Iris pigment epithelial cell (primary cell): ENCODE measurements around the gene SPANXN2.
"Not testable (repeated sequence)": the region's sequence is repeated elsewhere in the genome, so short reads cannot be mapped to it uniquely, and the experiment has no call there.

Source experiments
- DNase-seq: peaks from one replicate; pipeline ENCODE4 v3.0.0-alpha.2; 2011; ENCODE audit warnings: low read depth

Gene SPANXN2, protein sequence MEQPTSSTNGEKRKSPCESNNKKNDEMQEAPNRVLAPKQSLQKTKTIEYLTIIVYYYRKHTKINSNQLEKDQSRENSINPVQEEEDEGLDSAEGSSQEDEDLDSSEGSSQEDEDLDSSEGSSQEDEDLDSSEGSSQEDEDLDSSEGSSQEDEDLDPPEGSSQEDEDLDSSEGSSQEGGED

DNA sequence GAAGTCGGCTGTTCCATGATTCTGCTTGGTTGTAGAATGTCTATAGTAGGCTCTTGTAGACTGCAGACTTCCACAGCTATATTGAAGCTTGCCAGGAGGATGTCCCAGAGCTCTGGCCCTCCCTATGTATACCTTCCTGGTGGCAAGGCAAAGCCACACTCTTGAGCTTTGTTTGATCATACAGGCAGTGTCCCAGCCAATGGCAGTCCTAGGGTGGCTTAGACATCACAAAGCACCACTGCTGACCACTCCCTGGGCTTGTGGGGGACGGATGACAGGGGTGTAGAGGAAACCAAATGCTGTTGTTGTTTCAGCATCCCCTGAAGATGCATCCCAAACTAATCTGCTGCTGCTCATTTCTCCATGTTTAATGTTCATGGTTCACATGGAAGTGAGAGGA lies at the start of gene SPANXN2:
SPANXN2 (minus strand) TSS at position 101 of the 400 bp plus-strand sequence; CDS start at position 17, 84 bp downstream.
- not testable (repeated sequence) for DNase-seq

DNA sequence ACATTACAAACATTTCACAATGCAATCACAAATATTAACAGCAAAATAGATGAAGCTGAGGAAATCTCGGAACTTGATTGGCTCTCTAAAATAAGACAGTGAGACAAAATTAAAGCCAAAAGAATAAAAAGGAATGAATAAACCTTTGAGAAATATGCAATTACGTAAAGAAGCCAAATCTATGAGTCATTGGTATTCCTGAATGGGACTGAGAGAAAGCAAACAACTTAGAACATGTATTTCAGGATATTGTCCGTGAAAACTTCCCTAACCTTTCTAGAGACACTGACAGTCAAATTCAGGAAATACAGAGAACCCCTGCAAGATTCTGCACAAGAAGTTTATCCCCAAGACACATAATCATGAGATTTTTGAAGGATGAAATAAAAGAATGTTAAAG lies 48.4 kb upstream of the SPANXN2 start:
- DNase-seq: no peak

DNA sequence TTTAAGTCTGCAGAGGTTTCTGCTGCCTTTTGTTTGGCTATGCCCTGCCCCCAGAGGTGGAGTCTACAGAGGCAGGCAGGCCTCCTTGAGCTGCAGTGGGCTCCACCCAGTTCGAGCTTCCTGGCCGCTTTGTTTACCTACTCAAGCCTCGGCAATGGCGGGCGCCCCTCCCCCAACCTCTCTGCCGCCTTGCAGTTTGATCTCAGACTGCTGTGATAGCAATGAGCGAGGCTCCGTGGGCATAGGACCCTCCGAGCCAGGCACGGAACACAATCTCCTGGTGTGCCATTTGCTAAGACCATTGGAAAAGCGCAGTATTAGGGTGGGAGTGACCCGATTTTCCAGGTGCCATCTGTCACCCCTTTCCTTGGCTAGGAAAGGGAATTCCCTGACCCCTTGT lies 47.2 kb upstream of the SPANXN2 start:
- DNase-seq: not testable (repeated sequence)

GRCh38 chrX:143757887-143758286 lies 37.3 kb upstream of the SPANXN2 start:
- DNase-seq: no peak

- no peak for DNase-seq
These were observed 36.8 kb upstream of the SPANXN2 start for GRCh38 chrX:143757375-143757774.

- no peak for DNase-seq
These were observed 33.6 kb upstream of the SPANXN2 start for GRCh38 chrX:143754183-143754582.

- DNase-seq: no peak
These were observed 13.3 kb upstream of the SPANXN2 start for GRCh38 chrX:143733866-143734265.

GRCh38 chrX:143726296-143726695 lies 5.7 kb upstream of the SPANXN2 start:
- no peak for DNase-seq

DNA sequence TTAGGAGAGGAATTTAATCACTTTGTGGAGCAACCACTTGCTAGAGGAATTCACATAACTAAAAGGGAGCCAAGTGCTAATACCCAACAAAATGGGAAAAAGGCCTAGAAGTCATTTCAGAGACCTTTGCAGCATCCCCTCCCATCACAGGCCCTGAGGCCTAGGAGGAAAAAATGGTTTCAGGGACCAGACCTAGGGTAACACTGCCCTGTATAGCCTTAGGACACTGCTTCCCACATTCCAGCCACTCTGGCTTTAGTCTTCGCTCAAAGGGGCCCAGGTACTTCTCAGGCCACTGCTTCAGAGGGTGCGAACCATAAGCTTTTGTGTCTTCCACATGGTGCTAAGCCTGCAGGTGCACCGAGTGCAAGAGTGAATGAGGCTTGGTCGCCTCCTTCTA lies 19.1 kb downstream of the SPANXN2 start:
- DNase-seq: no peak

GRCh38 chrX:143694885-143695284 lies 25.7 kb downstream of the SPANXN2 start:
- no peak for DNase-seq

DNA sequence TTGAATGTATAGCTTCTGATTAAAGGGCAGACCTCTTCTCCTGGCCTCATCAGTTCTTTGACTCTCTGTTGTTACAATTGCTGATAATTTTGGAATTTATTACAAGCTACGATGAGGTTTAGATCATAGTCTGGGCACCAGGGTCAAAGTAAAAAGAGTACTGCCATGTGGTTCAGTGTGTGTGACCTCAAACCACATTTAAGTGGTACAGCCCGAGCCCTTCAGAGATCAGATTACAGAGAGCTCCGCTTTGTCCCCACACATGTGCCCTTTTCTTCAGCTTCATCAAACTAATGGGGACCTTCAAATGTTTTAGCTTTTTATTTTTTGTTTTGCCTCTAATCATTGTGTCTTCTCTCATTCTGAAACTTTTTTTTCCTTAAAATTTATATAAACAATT lies 37.1 kb downstream of the SPANXN2 start:
- no peak for DNase-seq

DNA sequence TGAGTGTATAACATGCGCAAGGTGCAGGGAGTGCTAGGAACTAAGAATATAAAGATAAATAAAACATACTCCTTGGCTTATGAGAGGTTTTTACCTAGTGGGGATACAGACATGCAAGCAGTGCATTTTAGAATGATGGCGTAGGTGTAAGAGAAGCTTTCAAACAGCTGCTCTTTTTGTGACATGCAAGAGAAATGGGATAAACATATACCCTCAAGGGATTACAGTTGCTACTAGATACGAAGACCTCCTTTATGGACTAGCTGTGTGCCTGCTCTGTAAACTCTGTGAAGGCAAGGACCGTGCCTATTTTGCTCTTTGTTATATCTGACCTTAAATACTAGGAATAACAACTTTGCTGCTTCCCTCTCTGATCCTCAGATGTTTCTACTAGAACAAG lies 45.6 kb downstream of the SPANXN2 start:
- DNase-seq: no peak

GRCh38 chrX:143669395-143669794 lies 51.2 kb downstream of the SPANXN2 start:
- DNase-seq: peak; percentile 1

GRCh38 chrX:143664302-143664701 lies 56.2 kb downstream of the SPANXN2 start:
- peak; percentile 20 for DNase-seq

GRCh38 chrX:143663755-143664154 lies 56.8 kb downstream of the SPANXN2 start:
- DNase-seq: no peak
